Measurements from ENCODE around the gene PTPRD.
A peak's percentile ranks its signal among the peaks of the same experiment; 100 is the strongest.
"Not testable (repeated sequence)": the region's sequence is repeated elsewhere in the genome, so short reads cannot be mapped to it uniquely, and the experiment has no call there.

PTPRD gene

DNA sequence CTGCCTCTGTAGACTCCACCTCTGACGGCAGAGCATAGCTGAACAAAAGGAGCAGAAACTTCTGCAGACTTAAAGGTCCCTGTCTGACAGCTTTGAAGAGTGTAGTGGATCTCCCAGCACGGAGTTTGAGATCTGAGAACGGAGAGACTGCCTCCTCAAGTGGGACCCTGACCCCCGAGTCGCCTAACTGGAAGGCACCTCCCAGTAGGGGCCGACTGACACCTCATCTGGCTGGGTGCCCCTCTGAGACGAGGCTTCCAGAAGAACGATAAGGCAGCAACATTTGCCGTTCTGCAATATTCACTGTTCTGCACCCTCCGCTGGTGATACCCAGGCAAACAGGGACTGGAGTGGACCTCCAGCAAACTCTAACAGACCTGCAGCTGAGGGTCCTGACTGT, 1186.3 kb downstream of the PTPRD start:
- not testable (repeated sequence) for DNase-seq

DNA sequence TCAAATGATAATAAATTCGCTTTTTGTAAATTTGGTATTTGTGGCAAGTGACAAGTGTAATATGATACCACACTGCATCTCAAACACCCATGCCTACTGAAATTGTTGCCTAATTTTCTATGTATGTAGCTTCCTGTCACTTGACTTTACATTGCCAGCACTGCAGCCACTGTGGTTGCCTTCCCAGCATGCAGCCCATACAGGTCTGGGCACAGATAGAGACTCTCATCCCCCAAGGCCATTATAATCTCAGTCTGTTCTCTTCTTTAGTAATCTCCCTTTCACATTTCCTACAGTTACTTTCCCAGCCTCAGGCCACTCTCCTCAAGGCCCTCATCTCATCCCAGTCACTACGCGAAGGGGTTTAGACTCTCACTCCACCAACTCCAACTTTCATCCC, 1200.6 kb downstream of the PTPRD start:
- DNase-seq = no peak

DNA sequence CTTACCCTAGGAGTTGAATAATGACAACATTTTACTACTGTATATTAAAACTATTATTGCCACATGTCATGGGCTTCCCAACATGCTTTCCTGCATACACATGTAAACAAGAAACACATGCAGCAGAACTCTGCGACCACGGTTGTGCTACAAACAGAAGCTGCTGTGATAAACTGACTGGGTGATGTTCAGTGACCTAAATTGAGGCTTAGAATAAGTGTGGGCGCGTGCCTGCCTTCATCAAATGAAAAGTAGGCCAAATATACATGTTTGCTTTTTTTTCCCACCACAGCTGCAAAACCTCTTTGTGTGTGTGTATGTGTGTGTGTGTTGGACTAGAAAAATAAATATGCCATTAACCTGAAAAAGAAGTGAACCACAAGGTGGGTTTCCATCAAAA, 1202.1 kb downstream of the PTPRD start:
- no peak for DNase-seq

DNA sequence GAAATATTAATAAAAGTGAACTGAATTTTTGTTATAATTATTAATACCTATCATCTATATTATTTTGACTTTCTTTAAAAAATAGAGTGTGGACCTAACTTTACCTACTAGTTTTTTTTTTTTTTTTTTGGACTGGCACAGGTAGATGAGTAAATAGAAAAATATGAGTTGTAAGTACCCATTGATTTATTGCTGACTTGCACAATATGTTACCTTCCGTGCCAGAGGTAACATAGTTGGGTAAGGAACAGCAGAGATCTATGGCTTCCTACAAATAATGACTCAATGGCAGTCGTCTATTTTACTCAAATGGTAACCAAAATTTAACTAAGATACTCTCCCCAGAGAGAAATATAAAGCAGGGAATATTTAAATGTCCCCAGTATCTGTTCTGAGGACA, 1212.8 kb downstream of the PTPRD start:
- no peak for DNase-seq

DNA sequence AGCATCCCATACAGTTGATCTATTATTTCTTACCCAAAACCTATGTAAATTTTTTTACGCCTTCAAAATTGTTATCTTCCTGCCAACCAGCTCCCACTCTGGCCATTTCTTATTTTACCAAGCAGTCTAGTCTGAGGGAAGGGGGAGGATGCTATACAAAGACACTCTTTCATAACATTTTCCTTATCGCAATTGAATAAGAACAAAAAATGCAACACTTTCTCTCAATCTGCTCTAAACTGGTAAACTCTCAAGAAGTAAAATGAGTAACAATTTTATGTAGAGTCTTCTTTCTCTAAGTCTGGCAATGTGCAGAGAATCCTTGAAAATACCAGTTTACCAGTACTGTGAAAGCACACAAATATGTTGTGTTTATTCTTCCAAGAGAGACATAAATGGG, 1216.3 kb downstream of the PTPRD start:
- no peak for DNase-seq

DNA sequence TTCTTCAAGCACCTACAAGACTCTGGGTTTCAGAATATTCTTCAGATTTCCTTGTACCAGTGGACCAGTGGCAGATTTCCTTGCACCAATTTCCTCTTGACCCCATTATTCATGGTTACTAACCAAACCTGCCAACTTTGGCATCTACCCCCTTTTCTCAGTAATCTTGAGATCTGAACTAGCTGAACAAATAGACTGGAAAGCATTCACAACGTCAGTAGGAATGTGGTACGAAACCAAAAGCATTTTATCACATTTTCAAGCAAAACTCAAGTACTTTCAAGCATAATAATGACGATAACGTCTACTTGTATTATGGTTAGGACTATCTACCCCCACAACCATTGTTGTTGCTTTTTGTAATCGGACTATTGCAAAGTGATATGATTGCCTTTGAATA, 1217.3 kb downstream of the PTPRD start:
- DNase-seq = no peak

DNA sequence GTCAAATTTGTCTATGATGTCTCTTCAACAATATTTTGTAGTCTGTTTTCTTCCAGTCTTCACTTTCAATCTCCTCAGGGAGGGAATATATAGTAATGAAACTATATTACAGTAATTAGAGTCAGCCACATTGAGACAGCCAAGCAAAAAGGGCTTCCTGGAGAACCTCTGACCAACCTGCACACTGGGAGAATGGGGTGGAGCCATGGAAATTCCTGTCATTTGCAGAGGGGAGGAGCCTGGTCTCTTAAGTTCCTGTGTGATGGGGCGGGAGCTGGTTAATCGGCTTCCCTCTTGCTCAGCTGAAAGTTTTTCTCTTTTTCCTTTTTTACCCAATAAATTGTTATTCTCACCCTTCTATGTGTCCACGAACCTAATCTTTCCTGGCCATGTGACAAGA, 1220.0 kb downstream of the PTPRD start:
- DNase-seq = no peak

DNA sequence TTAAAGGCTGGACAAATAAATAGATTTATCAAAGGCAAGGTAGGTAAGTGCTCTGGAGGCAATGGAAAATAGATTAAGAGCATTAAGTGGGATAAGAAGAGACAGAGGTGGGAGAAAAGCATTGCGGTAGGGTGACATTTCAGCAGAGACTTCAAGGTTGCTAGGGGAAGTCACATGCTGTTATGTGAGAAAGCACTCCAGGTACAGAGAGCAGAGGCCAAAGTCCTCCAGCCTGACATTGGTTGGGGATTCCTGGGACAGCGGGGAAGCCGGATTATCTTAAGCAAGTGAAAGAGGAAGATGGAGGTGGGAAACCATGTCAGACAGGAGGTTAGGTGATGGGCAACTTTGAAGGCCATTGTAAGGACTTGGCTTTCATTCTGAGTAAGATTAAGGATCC, 1222.9 kb downstream of the PTPRD start:
- DNase-seq = no peak

DNA sequence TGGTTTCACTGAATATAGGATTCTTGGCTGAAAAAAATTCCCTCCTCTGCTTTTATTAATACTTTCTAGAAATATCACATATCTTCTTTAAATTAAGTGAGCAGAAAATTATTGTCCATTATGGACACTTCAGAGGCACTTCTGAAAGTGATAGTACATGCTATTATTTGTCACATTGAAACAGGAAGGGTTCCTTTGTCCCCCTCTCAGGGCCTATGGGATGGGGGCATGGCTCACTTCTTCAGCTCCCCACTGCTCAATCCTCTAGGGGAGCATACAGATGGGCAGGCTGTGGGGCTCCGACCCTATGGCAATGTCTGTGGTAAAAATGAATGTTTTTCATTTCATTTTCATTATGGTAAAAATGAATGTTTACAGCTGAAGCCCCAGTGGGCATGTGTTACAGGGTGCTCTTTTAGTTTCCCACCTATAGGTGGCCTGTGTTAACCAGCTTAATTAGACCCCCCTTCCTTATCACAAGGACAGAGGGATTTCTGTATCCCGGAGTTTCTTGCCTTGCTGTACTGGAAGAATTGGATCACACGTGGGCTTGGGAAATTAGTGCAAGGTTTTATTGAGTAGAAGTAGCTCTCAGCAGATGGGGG, 1225.2 kb downstream of the PTPRD start:
- no peak for DNase-seq

DNA sequence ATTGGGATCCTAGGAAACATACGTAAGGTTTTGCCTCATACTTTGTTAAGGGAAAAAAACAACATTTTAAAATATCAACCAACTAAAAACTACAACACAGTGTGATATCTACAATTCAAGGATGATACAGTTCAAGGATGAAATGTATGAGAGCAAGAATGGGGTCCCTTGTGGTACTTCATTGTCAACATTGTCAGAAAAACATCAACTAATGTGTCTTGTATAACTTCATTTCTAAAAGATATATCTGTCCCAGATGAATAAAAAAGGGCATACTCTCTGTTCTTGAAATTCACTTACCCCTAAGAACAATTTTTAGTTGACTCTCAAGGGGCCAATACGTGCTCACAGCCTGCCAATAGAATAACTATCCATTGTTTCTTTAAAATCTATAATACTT, 1250.5 kb downstream of the PTPRD start:
- no peak for DNase-seq

DNA sequence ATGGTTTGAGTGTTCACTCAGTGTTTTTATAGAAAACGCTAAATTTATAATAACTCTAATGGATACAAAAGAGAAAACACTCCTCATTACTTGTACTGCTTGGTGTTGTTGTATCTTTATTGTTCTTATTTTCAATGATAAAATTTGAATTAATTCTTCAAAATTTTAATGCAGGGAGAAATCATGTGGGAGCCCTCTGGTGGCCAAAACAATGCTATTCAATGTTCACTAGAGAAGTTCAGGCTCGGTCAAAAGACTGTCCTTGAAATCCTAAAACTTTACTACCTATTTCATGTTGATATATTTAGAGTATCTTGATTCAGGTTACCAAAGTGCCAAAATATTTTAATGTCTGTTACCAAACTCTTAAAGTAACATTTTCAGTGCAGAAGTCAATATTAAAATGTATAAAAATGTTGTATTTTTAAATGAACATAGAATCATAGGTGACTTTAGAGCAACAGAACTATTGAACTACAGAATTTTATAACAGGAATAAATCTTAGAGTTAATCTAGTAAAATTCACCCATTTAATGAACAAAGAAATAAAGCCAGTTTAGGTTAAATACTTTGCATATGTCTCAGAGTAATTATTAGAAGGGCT, 1259.8 kb downstream of the PTPRD start:
- no peak for DNase-seq

DNA sequence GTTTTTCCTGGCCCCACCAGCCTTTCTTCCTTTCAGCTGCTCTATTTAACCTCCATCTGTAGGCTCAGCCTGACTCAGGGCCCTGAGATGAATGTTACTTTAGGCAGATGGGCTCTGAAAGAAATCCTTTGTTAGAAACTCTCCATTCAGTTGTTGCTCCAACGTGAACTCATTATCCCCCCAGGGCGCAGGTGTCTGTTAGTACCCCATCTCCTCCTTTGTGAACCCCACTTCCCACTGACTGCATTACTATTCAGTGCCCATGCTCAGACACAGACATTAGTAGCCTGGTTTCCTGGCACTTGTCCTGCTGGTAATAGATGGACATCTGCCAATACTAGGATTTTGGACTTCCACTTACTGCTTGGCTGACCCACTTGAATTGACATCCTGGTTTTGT, 1271.6 kb downstream of the PTPRD start:
- no peak for DNase-seq

DNA sequence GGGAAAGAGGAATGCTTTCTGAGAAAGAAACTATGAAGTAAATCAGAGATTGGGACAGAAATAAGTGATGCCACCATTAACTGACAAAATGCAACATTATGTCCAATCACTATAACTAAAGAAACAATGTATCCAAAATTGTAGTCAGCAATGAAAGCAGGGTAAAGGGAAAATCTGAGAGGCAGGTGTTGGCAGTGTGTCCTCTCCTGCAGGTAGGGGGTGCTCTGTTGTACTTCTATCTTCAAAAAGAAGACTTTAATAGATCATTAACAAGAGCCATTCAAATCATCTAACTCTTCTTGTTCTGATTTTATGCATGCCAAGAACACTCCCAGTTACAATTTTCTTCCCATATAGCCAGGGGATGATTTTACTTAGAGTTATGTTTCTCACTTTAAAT, 1275.7 kb downstream of the PTPRD start:
- DNase-seq = no peak

DNA sequence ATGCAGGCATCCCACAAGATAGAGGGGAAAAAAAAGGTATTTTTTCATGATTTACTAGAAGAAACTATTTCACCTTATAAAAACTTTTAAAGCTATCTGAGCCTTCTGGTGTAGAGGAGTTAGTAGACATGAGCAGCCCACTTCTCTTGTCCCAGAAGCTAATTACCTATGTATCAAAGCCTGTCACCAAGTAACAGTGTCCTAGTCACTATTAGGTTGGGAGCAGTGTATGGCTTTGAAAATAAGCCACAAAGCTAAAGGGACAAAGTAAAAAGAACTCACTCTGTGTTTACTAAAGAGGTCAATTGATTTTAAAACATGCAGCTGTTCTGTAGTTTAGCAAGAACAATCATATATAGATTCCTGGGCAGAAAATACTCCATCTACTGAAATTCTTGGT, 1286.1 kb downstream of the PTPRD start:
- no peak for DNase-seq

DNA sequence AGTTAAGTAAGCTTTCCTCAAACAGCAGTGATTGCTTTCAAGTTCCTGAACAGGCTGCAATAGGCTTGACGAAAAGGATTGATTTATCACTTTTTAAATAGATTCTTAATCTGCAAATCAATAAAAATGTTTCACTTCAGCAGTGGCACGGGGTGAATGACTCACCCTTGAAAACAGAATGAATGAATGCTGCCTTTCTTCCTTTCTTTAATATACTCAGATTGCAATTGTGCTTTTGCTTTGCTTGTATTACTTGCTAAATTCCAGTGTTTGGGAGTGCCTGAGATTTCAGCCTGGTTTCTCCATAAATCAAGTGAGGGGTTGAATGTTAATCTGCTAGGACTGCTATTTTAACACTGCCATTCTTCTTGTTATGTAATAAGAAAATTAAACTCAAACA, 1293.8 kb downstream of the PTPRD start:
- peak; percentile 19 for DNase-seq

DNA sequence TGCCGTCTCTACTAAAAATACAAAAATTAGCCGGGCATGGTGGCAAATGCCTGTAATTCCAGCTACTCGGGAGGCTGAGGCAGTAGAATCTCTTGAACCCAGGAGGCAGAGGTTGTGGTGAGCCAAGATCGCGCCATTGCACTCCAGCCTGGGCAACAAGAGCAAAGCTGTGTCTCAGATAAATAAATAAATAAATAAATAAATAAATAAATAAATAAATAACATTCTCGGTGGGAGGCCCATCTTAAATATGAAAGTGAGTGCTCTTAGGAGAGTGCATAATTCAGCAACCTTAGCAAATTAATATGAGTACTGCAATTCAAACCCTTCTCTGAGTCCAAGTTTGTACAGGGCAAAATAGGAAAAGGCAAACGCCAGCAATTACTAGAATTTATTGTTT, 1302.1 kb downstream of the PTPRD start:
- DNase-seq = not testable (repeated sequence)

DNA sequence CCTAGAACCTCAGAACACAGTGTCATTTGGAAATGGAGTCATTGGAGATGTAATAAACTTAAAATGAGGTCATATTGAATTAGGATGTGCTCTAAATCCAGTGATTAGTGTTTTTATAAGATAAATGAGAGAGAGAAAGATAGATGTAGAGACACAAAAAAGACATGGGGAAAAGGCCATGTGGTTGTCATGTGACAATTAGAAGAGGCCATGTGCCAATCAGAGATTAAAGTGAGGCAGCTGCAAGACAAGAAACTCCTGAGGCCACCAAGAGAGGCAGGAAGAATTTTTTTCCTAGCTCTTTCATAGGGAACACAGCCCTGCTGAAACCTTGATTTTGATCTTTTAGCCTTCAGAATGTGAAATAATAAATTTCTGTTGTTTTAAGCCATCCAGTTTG, 1307.2 kb downstream of the PTPRD start:
- no peak for DNase-seq

DNA sequence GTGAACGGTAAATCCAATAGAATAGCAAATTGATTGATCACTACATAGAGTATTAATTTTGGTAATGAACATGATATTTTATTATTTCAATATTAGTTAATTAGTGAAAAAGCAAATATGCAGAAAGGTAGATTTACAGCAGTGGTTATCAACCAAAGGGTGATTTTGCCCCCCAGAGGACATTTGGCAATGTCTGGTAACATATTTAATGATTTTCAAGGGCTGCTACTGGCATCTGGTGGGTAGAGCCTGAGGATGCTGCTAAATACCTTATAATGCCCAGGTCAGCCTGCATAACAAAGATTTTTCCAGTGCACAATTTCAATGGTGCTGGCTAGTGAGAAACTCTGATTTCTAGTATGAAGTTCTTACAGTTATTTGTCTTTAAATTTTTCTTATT, 1313.7 kb downstream of the PTPRD start:
- no peak for DNase-seq

DNA sequence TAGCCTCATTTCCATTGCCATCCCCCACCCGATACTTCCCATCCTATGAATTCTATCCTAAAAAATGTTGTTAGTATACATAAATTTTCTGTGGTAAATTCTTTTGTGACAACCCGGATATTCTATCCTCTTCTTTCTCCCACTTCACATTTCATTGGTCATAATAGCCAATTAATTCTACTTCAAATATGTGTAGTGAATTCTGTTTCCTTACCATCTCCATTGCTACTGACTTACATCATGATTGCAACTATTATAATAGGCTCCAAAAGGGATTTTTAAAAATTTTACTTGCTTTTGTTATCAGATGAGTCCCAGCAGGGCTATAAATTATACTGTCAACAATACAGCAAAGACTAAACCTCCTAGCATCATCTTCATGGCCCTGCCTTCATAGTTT, 1326.8 kb downstream of the PTPRD start:
- DNase-seq = no peak

DNA sequence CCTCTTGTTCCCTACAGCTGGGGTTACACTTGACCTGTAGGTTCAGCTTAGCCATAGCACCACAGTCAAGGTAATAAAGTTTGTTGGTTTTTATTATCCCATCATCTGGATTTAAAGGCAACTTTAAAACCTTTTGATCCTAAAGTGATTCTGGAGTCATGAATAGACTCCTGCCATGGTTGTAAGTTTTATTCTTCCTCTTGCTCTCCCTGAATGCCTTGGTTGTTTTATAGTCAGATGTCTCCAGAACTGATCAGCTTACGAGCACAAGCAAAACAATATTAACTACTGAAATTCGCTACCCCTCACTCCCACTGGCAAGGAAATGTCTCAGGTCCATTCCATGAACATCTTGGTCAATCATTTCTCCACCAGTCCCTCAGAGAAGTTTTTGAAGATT, 1328.6 kb downstream of the PTPRD start:
- DNase-seq = no peak

DNA sequence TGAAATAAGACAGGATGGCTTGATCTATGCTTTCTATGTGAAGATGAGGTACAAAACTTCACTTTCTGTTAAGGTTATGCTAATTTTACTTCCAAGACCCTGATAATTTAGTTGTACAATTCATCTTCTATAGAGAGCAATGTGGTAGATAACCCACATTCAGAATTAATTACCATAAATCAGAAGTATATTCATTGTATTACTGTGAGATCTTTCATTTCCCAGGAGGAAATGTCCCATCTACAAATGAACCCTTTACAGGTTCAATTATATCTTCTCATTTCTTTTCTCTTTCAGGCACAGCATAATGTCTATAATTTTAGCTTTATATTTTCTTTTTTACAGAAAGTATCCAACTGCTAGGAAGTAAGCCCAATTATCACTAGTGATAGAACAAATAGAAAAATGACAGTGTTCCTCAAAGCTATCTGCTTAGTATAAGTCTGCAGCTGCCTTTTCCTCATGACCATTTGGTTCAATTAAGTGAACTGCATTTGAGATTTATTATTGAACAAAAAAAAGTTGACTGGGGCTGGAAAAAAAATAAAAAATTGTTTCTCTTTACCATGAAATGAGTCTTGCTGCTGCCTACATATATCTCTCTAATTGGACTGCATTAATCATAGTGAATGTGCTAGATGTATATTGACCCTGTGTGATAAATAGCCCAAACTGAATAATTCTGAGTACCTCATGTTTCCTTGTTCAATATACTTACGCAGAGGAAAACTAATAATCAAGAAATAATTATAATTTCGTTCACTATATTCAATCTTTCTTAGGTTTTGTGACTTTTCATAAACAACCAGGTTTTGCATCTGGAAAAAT, 1329.4 kb downstream of the PTPRD start:
- peak; percentile 52 for DNase-seq

DNA sequence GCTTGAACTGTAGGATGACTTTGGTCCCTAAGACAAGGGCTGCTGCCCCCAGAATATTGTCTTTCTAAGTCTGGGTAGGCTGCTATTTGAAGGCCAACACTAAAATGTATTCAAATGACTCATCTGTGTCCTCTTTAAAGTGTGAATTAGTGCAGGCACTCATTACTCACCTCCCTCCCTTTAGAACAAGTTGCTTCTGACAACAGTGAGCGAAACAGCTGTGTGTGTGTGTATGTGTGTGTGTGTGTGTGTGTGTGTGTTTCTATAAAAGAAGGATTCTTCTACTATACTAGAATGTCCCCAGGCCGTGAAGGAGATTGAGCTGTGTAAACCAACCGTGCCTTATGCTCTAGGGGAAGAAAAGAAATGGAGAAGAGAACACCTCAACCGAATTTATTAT, 1337.2 kb downstream of the PTPRD start:
- DNase-seq = no peak

DNA sequence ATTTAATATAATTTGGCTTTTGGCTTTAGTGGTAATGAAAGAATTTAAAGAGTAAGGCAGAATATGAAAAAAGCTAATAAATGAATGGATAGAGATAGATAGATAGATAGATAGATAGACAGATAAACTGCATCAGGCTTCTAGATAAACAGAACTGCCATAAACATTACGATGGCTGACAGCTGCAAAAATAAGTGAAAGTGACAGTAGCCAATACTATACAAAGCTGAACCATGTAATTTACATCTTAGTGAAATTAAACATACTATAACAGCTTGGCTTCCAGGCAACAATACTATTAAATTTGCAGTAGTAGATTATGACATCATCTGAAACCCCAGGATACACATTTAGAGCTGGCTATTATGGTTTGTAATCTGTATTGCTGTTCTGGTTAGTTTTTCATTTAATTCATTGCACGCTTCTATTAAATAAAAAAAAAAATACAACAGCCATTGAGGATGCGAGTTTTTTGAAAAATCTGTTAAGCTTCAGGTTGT, 1354.8 kb downstream of the PTPRD start:
- DNase-seq = peak; percentile 27

DNA sequence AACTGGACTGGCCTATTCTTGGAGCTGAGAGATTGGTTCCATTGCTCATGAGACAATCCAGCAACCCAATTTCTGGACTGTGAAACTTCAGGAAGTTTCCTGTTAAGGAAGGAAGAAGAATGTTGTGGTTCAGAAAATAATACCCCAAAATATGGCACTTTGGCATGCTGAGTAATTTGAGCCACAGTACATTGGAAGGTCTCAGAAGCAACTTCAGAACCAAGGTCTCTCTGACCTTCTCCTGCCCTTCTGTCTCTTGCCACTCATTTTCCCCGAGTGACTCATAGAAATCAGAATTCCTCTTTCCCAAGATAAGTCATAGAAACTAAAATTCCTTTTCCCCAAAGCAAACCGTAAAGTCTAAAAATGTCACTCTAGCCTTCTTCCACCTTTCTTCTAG, 1366.1 kb downstream of the PTPRD start:
- no peak for DNase-seq

Data from NCI-H2227 treated with DMSO at 0.1 percent for 48 hours (cell line).